GM21786 (cell line): Measurements from ENCODE around the gene TAOK1.
A peak's percentile ranks its signal among the peaks of the same experiment; 100 is the strongest.

Experiments
- ATAC-seq: cut with Tn5 transposase; IDR thresholded peaks from one replicate; pipeline ENCODE4 v1.9.1; 2021; ENCODE audit not compliant: unreplicated experiment

The TAOK1 gene

GRCh38 chr17:29378500-29378899 lies 11.7 kb upstream of the TAOK1 start:
- no peak for ATAC-seq

GRCh38 chr17:29379084-29379991 lies 10.8 kb upstream of the TAOK1 start:
- no peak for ATAC-seq

GRCh38 chr17:29383686-29384085 lies 6.5 kb upstream of the TAOK1 start:
- ATAC-seq = no peak

- no peak for ATAC-seq
Measured at GRCh38 chr17:29384901-29385300, 5.3 kb upstream of the TAOK1 start.

- no peak for ATAC-seq
Measured at GRCh38 chr17:29386760-29387159, 3.4 kb upstream of the TAOK1 start.

GRCh38 chr17:29388937-29389336 lies 1.2 kb upstream of the TAOK1 start:
- ATAC-seq = no peak

- ATAC-seq = peak; percentile 12
Measured at GRCh38 chr17:29390851-29391631, 878 bp downstream of the TAOK1 start.

- no peak for ATAC-seq
Measured at GRCh38 chr17:29393436-29393835, 3.3 kb downstream of the TAOK1 start.

- ATAC-seq = no peak
Measured at GRCh38 chr17:29394761-29395160, 4.6 kb downstream of the TAOK1 start.

GRCh38 chr17:29396066-29396465 lies 5.9 kb downstream of the TAOK1 start:
- no peak for ATAC-seq

- ATAC-seq = no peak
Measured at GRCh38 chr17:29399634-29400033, 9.5 kb downstream of the TAOK1 start.

GRCh38 chr17:29400818-29401217 lies 10.7 kb downstream of the TAOK1 start:
- ATAC-seq = no peak

- ATAC-seq = no peak
Measured at GRCh38 chr17:29401258-29401657, 11.1 kb downstream of the TAOK1 start.

GRCh38 chr17:29407856-29408255 lies 17.7 kb downstream of the TAOK1 start:
- no peak for ATAC-seq

GRCh38 chr17:29409963-29410362 lies 19.8 kb downstream of the TAOK1 start:
- ATAC-seq = no peak

- no peak for ATAC-seq
Measured at GRCh38 chr17:29412780-29413565, 22.8 kb downstream of the TAOK1 start.

GRCh38 chr17:29420128-29420527 lies 30.0 kb downstream of the TAOK1 start:
- no peak for ATAC-seq

GRCh38 chr17:29430275-29430674 lies 40.1 kb downstream of the TAOK1 start:
- no peak for ATAC-seq

- ATAC-seq = no peak
Measured at GRCh38 chr17:29433541-29433940, 43.4 kb downstream of the TAOK1 start.

GRCh38 chr17:29434550-29434949 lies 44.4 kb downstream of the TAOK1 start:
- no peak for ATAC-seq

- ATAC-seq = no peak
Measured at GRCh38 chr17:29442451-29442850, 52.3 kb downstream of the TAOK1 start.
